ENCODE measurements around the gene KEL. TPM values are rescaled to one million over a fixed set of nuclear protein-coding genes. Genes with fewer than 3 reads are reported as not detected.

KEL gene
- polyA plus RNA-seq, 5 donors: 1.1 to 4.3 (median 2.5) TPM

GRCh38 chr7:142932386-142933091, 29.6 kb downstream of the KEL start:
- DNase-seq: no peak

- no peak for DNase-seq
These were observed 31.9 kb downstream of the KEL start for GRCh38 chr7:142930126-142930730.

- no peak for DNase-seq
These were observed 34.2 kb downstream of the KEL start for GRCh38 chr7:142927949-142928348.

- DNase-seq: no peak
These were observed 34.9 kb downstream of the KEL start for GRCh38 chr7:142927085-142927745.

- no peak for DNase-seq
These were observed 36.8 kb downstream of the KEL start for GRCh38 chr7:142925413-142925812.

- no peak for DNase-seq
These were observed 38.8 kb downstream of the KEL start for GRCh38 chr7:142923391-142923790.

- no peak for DNase-seq
These were observed 42.5 kb downstream of the KEL start for GRCh38 chr7:142919656-142920055.

- no peak for DNase-seq
These were observed 43.3 kb downstream of the KEL start for GRCh38 chr7:142918901-142919300.

- no peak for DNase-seq
These were observed 44.7 kb downstream of the KEL start for GRCh38 chr7:142917447-142917846.

- DNase-seq: no peak
These were observed 45.7 kb downstream of the KEL start for GRCh38 chr7:142916508-142916907.

GRCh38 chr7:142915315-142915714, 46.8 kb downstream of the KEL start:
- no peak for DNase-seq

- no peak for DNase-seq
These were observed 48.0 kb downstream of the KEL start for GRCh38 chr7:142914121-142914520.

GRCh38 chr7:142913566-142913965, 48.6 kb downstream of the KEL start:
- DNase-seq: no peak

GRCh38 chr7:142913051-142913450, 49.1 kb downstream of the KEL start:
- no peak for DNase-seq

- DNase-seq: no peak
These were observed 51.7 kb downstream of the KEL start for GRCh38 chr7:142910481-142910880.

GRCh38 chr7:142910031-142910433, 52.1 kb downstream of the KEL start:
- no peak for DNase-seq

- DNase-seq: no peak
These were observed 53.0 kb downstream of the KEL start for GRCh38 chr7:142908921-142909890.

- no peak for DNase-seq
These were observed 53.9 kb downstream of the KEL start for GRCh38 chr7:142908290-142908689.

- no peak for DNase-seq
These were observed 55.5 kb downstream of the KEL start for GRCh38 chr7:142906643-142907042.

- no peak for DNase-seq
These were observed 56.4 kb downstream of the KEL start for GRCh38 chr7:142905759-142906158.

GRCh38 chr7:142904128-142904527, 58.0 kb downstream of the KEL start:
- DNase-seq: no peak
